Measurements from ENCODE around the gene CCDC107.

DNA sequence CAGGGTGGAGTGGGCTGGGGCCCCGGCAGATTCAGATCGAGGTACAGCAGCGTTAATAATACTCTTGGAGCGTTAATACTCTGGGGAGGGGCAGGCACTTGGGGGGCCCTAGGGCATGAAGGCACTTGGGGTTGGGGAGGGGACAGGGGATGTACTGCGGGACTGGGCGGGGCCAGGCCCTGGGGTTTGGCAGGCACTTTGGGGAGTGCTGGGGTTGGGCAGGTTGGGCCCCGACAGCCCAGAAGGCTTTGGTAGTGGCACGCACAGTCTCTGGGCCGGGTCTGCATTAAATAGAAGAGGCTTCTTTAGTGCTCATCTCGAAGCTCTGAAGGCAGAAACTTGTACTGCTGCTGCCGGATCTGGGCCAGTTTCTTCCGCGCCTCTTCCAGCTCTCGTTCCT lies 39.4 kb downstream of the CCDC107 start:
- no peak for TF ChIP-seq EZH2 (IDR thresholded peaks at IDR 0.05; ENCODE audit: borderline replicate concordance, low read length)
- TF ChIP-seq, protein P1, sequence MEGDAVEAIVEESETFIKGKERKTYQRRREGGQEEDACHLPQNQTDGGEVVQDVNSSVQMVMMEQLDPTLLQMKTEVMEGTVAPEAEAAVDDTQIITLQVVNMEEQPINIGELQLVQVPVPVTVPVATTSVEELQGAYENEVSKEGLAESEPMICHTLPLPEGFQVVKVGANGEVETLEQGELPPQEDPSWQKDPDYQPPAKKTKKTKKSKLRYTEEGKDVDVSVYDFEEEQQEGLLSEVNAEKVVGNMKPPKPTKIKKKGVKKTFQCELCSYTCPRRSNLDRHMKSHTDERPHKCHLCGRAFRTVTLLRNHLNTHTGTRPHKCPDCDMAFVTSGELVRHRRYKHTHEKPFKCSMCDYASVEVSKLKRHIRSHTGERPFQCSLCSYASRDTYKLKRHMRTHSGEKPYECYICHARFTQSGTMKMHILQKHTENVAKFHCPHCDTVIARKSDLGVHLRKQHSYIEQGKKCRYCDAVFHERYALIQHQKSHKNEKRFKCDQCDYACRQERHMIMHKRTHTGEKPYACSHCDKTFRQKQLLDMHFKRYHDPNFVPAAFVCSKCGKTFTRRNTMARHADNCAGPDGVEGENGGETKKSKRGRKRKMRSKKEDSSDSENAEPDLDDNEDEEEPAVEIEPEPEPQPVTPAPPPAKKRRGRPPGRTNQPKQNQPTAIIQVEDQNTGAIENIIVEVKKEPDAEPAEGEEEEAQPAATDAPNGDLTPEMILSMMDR (IDR thresholded peaks at IDR 0.05; ENCODE audit: low read length): no peak

Data from OCI-LY1 (cell line).